NOMO-1 treated with DMSO at 0.1 percent for 48 hours (cell line): ENCODE measurements around the gene TMEM119.
"Not testable (repeated sequence)": the region's sequence is repeated elsewhere in the genome, so short reads cannot be mapped to it uniquely, and the experiment has no call there.

Experiments used
- DNase-seq: peaks from one replicate; lab custom pipeline; 2025; ENCODE audit not compliant: unreplicated experiment; lab: John Stamatoyannopoulos, UW

The TMEM119 gene

DNA sequence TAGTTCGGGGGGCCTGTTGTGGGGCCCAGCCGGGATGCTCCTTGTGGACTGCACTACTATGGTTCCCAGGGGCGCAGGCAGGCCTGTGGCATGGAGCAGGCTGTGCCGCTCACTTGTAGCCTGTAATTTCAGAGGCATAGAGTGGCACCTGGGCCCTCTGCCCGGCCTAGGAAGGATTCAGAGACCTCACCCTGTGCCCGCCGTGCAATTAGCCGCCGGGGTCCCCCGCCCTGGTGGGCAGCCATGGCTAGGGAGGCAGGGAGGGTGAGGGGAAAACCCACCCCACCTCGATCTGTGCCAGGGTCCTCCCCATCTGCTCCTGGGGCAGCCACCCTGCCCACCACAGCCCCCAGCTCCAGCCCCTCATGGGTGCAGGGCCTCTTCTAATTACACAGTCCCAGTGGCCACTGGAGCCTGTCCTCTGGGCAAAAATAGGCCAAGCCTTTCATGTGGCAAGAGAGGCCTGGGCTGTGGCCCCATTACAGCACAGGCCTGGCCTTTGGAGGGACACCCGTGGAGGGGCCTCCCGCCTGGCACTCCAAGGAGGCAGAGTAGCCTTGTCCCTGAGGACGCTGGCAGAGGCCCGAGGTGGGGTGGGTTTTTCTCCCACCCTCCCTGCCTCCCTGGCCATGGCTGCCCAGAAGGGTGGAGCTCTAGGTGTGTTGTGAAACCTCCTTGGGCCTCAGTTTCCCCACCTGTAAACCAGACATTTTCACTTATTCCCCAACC, 5.3 kb upstream of the TMEM119 start:
- no peak for DNase-seq

DNA sequence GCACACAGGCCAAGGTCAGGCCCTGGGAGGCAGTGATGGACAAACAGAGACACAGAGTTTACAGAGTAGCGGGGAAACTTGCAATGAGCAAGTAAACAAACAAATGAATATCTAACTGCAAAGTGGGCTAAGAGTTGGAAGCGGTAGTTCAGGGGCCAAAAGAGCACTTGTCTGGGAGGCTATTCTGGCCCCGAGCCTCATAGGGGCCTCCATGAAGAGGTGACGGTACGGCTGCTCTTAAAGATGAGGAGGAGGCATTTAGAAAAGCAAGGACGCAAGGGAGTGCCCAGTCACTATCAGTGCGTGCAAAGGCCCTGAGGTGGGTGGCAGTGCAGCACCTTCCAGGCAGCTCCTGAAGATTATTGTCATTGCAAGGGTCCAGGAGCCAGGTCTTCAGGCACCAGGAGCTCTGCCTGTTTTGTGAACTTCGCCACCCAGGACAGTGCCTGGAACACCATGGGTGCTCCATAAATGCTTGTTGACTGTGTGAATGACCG, 4.4 kb upstream of the TMEM119 start:
- DNase-seq: no peak

DNA sequence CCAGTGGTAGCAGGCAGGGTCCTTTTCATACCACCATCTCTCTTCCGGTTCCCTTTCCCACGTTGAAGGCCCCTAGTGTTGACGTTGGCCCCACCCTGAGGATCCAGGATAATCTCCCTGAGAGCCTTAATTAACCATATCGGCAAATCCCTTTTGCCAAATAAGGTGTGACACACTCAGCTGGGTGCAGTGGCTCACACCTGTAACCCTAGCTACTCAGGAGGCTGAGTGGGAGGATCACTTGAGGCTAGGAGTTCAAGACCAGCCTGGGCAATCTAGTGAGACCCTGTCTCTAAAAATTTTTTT, 2.8 kb upstream of the TMEM119 start:
- DNase-seq: no peak

- DNase-seq: no peak
Measured at GRCh38 chr12:108599948-108600701, 2.2 kb upstream of the TMEM119 start.

DNA sequence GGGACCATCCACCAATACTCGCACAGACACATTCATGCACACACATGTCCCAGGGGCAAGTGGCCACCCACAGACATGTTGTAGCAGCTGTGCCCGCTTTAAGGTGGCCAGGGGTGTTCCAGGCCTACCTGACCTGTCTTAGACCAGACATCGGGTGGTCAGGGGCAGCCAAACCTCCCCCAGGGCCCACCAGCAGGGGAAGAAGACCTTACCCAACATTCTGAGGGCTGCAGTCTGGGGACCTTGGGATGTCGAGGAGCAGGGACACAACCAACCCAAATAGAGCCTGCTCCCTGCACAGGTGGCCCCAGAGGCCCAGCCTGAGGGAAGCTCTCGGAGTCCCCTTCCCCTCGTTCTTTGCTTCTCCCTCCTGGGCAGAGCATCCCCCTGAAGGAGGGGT, 1.7 kb upstream of the TMEM119 start:
- no peak for DNase-seq

DNA sequence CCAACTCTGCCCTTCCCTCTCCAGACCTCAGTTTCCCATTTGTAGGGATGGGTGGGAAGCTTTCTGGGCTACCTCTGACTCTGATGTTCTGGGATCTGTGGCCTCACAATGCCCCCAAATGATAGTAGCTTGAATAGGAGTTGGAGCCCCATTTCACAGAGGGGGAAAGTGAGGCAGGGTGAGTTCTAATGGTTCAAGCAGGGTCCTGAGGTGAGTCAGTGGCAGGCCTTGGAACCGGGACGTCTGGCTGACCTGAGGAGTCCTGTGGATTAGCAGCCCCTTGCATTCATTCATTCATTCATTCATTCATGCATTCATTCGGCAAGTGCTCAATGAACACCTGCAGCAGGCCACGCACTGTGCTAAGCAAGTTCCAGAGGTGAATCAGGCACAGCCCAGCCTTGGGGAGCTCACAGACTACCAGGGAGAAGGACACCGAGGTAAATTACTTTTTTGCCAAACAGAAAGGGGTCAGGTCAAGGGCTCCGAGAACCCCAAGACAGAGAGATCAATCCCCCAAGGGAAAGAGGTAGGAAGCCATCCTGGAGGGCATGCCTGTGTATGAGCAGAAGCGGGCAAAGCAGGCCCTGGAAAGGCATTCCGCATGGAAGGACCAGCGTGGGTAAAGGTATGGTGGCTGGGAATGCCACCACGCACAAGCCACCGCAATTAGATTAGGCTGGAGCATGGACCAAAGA, 818 bp upstream of the TMEM119 start:
- no peak for DNase-seq

DNA sequence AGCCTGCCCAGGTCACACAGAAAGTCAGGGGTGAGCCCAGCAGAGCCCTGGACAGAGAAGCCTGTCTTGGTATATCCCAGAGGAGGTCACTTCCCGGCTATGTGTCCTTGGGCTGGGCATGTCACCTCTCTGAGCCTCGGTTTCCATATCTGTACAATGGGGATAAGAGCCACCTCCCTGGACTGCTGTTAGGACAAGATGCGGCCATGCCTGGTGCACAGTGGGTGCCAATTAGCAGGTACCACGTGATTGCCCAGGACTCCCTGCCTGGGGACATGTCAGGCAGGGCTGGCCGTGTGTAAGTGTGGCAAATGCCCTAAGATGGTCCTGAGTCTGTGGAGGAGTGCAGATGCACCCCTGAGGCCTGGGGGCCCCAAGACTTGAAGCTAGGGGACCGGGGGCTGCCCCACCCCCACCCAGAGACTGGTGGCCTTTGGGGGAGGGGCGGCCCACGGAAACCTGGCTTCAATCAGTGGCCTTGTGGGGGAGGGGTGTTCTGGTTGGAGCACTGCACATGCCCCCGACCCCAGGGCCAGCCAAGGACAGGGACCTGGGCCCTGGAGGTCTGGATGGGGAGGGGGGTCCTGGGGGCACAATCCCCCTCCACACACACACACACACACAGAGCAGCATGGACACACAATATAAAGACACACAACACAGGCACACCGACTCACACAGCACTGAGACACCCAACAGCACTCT, 878 bp downstream of the TMEM119 start:
- no peak for DNase-seq

DNA sequence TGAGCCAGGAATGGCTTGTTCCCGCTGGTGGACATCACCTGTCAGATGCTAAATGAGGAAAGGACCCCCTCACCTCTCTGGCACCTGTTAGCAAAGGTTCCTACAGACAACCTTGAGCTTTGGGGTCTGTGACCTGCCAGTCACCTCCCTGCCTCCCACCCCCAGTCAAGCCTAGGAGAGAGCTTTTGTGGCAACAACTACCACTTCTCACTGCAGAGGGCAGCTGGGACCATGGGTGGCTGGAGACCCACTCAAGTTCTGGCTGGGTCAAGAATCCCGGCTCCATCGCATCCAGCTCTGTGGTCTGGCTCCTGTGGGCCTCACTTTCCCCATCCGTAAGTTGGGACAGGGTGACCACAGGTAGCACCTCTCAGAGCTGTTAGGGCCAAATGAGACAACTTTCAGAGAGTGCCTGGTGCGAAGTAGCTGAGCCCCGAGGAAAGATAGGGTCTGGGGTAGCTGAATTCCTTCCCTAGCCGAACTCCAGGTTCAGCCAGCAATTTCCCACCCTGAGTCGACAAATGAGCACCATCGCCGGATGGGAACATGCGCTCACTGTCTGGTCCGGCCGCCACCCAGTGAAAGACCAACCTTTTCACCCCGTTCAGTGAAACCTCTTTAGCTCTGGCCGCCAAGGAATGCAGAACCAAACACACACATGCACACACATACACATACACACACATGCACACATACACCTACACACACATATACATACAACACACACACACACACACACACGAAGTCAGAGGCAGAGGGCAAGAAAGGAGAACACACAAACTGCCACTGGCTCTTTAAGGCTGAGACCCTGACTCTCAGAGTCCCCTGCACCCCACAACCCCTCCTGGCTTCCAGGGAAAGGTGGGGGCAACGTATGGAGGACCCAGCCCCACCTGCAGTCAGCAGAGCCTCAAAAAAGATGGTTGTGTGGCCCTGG, 1.9 kb downstream of the TMEM119 start:
- DNase-seq: no peak

DNA sequence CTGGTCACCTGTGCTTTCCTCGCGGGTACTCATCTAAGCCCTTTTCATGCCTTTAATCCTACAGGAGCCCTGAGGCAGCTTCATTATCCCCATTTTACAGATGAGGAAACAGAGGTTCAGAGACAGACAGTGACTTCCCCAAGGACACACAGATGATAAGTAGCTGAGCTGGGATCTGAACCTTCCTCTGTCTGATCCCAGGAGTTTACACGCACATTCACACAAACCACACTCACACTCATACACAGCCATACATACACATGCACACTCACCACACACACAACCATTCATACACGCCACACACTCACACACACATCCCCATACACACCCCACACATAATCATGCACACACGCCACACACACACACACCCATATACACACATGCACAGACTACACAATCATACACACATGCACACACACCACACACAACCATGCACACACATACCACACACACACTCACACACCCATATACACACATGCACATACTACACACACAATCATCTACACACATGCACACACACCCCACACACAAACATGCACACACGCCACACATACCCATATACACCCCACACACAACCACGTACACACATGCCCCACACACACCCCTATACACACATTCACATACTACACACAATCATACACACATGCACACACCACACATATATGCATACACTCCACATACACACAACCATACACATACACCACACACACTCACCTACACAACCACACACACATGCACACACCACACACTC, 2.7 kb downstream of the TMEM119 start:
- no peak for DNase-seq

DNA sequence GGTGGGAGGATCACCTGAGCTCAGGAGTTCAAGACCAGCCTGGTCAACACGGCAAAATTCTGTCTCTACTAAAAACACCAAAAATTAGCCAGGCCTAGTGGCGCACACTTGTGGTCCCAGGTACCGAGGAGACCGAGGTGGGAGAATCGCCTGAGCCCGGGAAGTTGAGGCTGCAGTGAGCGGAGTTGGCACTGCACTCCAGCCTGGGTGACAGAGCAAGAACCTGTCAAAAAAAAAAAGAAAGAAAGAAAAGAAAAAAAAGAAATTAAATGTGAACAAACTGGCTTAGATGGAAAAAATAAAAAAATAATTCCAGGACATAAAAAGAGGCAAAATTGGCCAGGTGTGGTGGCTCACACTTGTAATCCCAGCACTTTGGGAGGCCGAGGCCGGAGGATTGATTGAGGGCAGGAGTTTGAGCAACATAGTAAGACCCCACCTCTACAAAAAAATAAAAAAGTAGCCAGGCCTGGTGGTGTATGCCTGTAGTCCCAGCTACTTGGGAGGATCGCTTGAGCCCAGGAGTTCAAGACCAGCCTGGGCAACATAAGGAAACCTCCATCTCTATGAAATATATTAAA, 3.5 kb downstream of the TMEM119 start:
- no peak for DNase-seq

DNA sequence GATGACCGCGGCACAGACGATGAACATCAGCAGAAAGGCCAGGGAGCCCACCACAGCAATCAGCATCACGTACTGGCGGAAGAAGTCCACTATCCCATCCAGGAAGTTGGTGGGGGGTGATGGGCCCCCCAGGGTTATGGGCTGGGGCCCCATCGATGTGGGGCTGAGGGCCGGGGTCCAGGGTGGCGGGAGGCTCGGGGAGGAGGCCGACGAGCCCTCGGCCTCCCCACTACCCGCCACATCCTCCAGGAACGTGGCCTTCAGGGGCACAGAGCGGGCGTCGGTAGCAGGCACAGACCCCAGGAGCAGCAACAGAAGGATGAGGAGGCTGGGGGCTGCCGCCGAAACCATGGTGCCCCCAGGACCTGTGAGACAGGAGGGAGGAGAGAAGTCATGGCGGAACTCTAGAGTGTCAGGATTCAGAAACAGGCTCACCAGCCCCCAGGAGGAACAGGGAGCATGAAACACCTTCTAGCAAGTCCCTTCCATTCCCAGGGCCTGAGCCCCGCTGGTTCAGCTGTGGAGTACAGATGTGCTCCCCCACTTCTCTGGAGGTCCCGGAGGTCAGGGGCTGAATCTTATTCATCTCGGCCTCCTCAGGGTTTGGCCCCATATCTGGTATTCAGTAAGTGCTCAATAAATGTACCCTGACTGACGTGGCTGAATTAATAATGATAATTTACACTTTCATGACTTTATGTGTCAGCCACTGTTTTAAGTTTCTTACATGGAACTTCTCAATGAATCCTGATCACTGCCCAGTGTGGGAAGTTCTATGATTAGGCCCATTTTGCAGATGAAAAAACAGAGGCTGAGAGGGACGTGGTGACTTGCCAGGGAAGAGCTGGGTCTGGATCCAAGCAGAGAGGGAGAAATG, 5.6 kb downstream of the TMEM119 start:
- DNase-seq: no peak

DNA sequence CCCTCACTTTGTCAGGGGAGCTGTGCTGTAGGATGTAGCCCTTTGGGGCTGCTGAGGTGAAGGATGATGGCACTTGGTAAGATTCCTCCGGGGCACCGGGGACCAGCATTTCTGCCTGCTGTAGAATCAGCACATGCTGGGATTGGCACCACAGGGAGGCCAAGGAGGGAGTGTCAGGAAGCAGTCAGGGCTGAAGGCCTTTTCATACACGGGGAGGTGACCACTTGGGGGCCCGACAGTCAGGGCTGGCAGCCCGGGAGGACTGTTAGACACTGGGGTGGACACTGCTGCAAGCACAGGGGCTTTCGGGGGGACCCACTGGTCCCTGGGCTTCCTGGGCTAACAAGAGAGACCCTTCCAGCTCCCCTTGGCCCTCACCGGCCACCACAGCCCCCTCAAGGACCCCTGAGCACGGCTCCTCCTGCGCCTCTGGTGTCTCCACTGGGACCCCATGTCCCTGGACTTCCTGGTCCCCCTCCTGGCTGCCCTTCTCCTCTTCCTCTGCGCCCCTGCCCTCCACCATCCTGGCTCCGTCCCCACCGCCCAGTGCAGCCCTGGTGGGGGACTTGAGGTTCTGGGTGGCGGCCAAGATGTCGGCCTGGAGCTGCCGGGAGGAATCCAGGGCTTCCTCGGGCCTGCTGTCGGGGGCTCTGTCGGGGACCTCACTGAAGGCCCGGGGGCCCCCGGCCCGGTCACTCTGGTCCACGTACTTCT, 6.5 kb downstream of the TMEM119 start:
- no peak for DNase-seq

- DNase-seq: not testable (repeated sequence)
Measured at GRCh38 chr12:108590463-108590862, 7.4 kb downstream of the TMEM119 start.

DNA sequence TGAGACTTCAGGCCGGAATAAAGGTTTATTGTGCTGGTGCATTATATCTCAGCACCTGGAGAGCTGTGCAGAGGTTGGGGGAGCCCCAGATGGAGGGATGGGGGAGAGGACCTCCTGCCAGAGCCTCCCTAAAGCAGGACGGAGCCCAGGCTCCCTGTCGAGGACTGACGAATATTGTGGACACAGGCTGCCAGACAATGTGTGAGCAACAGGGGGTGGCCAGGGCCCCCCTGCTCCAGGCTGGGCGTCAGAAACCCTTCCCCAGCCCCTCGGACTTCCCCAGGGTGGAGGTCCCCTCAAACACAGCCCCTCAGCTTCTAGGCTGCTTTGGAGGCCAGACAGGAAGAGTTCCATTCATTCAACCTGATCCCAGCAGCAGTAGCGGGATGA, 8.0 kb downstream of the TMEM119 start:
- DNase-seq: no peak

DNA sequence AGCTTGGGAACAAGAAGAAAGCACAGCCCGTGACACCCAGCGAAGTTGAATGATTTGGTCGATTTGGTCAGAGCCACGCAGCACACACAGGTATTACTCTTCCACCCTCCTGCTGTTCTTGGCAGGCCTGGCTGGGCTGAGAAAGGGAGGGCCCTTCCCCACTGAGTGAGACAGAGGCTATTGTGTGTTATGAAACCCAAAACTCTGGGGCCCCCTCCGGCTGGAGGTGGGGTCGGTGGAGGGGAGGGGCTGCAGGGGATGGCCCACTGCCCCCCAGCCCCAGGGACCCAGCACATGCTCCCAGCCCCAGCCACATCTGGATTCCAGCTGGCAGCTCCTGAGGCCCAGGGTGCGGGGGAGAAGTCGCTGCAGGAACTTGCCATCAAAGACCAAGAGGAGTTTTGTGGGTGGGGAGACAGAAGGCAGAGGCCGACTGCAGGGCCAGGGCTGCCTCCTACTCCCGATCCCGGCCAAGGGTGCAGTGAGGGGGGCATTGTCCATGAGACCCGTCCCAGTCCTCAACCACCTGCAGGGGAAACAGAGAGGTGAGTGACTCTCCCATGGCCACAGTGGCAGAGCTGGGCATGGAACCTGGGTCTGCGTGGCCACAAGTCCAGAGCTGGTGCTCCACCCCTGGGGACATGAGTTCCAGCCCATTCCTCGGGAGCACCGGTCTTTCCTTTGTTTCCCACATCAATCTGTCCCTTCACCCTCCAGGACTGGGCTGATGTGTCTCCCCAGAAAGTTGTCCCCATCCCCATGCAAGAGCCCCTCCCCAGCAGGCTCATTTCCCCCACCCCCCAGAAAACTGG, 8.7 kb downstream of the TMEM119 start:
- DNase-seq: no peak

DNA sequence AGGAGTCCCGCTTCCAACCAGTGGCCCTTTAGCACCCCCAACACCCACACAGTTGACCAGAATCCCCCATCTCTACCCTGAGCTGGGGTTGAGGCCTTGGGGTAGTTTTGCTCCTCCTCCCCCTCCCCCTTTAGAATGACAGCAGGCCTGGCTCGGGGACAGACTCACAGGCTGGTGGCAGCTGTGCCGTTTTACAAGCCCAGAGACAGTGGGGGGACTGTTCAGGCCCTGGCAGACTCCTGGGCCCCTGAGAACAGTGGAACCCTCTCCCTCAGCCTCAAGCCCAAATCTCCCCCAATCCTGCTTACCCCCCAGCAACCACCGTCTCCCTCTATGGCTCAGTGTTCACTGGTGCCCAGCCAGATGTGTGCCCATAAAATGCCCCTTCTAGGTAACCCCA, 10.1 kb downstream of the TMEM119 start:
- DNase-seq: no peak

- no peak for DNase-seq
Measured at GRCh38 chr12:108586306-108586705, 11.6 kb downstream of the TMEM119 start.
